HG02852 (cell line): ENCODE data around the gene YIF1A.
"Not testable (repeated sequence)": the region's sequence is repeated elsewhere in the genome, so short reads cannot be mapped to it uniquely, and the experiment has no call there.

Source experiments
- ATAC-seq: cut with Tn5 transposase; IDR thresholded peaks from one replicate; pipeline ENCODE4 v1.9.1; 2021; ENCODE audit warnings: mild to moderate bottlenecking, moderate library complexity; ENCODE audit not compliant: unreplicated experiment

The YIF1A gene

DNA sequence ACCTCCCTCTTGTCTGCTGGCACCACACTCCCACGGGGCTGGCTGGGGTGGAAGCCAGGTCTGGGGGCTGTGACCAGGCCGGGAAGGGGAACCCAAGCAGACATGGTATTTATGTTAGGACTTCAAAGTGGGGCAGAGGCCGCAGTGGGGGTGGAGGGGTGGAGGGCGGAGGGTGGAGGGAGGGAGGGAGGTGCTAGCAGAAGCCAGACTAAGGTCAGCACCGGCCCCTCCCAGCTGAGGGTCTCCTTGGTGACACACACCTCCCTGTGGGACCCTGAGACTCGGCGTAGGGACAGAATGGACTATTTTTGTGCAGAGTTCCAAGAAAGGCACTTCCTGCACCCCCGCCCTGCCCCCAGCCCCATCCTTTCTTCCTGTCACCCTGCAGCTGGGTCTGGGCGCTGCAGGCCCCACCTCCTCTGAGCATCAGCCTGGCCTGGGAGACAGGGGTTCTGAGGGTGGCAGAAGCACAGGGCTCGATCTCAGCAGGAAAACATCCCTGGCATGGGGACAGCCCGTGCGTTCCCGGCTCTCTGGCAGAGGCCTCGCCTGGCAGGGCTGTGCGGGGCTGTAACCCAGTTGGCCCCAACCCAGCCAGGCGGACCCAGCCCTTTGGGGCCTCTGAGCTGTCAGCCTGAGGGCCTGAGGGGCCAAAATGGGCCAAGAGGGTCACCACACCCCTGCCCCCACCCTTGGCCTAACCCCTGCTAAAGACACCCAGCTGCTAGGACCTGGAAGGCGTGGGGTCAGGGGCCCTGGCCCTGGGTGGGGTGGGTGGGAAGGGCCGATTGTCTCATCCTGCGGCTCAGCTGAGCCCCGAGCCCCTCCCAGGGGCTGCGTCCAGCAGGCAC, 37.5 kb upstream of the YIF1A start:
- no peak for ATAC-seq

DNA sequence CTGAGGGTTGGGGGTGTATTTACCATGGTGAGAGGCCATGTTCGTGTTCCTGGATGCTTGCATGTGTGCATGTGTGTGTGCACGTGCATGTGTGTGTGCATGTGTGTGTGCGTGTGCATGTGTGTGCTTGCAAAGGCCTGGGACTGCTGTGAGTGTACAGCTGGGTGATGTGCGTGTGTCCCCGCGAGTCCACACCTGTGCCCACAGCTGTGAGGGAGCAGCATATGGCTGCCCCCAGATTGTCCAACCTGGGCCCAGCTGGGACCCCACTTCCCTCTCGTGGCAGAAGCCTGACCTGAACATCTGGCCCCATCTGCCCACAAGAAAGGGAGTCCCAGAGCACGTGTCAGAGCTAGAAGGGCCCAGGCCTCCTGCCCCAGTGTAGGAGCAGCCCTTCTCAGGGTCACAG, 36.3 kb upstream of the YIF1A start:
- no peak for ATAC-seq

- no peak for ATAC-seq
Observed at GRCh38 chr11:66324664-66325063, 35.7 kb upstream of the YIF1A start.

DNA sequence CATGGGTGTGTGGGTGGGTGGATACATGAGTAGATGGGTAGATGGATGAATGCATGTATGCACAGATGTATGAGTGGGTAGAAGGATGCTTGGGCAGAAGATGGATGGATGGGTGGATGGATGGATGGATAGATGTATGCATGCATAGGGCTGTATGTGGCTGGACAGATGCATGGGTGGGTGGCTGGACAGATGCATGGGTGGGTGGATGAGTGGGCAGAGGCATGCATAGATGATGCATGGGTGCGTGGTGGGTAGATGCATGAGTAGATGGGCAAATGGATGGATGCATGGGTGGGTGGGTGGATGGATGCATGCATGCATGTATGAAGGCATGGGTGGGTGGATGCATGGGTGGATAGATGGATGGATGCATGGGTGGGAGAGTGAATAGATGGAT, 34.7 kb upstream of the YIF1A start:
- ATAC-seq, result no peak

GRCh38 chr11:66322732-66323427, 33.9 kb upstream of the YIF1A start:
- ATAC-seq, result no peak

DNA sequence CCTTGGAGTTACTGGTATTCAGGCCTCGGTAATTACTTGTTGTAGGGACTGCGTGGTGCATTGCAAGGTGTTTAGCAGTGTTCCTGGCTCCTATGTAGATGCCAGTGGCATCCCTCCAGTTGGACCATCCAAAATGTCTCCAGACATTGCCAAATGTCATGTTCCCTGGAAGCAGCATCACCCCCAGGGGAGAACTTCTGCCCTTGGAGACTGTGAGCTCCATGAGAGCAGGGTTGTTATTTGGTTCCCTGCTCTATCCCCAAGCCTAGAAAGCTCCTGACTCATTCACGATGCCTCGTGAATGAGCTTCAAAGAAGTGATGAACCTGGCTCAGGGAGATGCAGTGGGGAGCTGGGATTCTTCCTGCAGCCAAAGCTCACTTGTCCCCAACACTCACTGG, 32.7 kb upstream of the YIF1A start:
- no peak for ATAC-seq

- ATAC-seq, result not testable (repeated sequence)
Observed at GRCh38 chr11:66320748-66321147, 31.8 kb upstream of the YIF1A start.

DNA sequence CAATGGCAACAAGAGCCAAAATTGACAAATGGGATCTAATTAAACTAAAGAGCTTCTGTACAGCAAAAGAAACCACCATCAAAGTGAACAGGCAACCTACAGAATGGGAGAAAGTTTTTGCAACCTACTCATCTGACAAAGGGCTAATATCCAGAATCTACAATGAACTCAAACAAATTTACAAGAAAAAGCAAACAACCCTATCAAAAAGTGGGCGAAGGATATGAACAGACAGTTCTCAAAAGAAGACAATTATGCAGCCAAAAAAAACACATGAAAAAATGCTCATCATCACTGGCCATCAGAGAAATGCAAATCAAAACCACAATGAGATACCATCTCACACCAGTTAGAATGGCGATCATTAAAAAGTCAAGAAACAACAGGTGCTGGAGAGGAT, 31.3 kb upstream of the YIF1A start:
- ATAC-seq, result not testable (repeated sequence)

DNA sequence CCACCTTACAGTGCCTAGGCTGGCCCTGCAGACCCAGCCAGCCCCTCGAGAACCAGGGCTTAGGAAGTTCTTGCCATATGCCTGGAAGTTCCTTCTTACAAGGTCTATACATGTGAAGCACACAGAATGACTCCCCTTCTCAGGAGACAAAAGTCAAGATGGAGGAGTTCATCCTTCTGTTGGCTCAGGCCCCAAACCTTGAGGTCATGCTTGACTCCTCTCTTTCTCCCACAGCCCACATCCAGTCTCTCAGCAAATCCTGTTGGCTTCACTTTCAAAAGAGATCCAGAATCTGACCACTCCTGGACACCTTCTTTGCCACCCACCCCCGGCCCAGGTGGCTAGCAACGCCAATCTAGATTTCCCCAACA, 29.6 kb upstream of the YIF1A start:
- no peak for ATAC-seq

GRCh38 chr11:66317723-66318599, 29.0 kb upstream of the YIF1A start:
- ATAC-seq, result no peak

DNA sequence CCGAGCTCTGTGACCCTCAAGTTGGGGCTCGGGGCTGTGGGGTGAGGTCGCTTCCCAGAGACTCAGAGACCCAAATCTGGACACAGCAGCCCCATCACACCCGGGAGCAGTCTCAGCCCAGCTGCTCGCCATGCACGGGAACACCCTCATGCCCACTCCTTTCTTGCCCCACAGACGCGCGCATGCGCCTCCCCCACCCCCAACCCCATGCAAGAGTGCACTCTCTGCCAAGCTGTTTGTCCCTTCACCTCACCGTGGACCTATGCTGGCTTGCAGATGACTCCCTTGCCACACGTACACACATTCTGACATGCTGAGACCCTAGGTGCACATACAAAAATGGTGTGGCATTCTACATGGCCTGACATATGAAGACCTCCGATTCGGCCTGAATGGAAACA, 28.4 kb upstream of the YIF1A start:
- ATAC-seq, result no peak

DNA sequence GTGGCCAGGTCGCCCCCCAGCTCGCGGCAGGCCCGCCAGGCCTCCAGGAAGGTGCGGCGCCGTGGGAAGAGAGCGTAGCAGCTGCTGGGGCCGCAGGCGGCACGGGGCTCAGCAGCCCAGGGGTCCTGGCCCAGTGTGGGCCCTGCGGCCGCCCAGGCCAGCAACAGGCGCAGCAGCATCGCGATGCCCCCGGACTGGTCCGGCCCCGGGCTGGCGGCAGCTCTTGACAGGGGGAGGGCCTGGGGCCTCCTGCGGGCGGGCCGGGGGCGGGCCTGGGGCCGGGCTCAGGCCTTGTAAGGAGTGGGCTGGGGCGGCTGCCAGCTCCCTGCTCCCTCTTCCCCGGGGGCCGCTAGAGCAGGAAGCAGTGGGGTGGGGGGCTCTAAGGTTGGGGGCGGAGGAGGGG, 27.9 kb upstream of the YIF1A start, which contains the start of gene CD248:
Gene CD248 (minus strand): TSS at position 196 of the 403 bp plus-strand sequence. CDS start 17 bp downstream, at position 179.
- no peak for ATAC-seq

- no peak for ATAC-seq
Observed at GRCh38 chr11:66315921-66316811, 27.2 kb upstream of the YIF1A start.

GRCh38 chr11:66315498-66315885, 26.5 kb upstream of the YIF1A start:
- ATAC-seq, result no peak

GRCh38 chr11:66314561-66315497, 25.9 kb upstream of the YIF1A start:
- ATAC-seq, result no peak

- no peak for ATAC-seq
Observed at GRCh38 chr11:66314186-66314501, 25.2 kb upstream of the YIF1A start.

DNA sequence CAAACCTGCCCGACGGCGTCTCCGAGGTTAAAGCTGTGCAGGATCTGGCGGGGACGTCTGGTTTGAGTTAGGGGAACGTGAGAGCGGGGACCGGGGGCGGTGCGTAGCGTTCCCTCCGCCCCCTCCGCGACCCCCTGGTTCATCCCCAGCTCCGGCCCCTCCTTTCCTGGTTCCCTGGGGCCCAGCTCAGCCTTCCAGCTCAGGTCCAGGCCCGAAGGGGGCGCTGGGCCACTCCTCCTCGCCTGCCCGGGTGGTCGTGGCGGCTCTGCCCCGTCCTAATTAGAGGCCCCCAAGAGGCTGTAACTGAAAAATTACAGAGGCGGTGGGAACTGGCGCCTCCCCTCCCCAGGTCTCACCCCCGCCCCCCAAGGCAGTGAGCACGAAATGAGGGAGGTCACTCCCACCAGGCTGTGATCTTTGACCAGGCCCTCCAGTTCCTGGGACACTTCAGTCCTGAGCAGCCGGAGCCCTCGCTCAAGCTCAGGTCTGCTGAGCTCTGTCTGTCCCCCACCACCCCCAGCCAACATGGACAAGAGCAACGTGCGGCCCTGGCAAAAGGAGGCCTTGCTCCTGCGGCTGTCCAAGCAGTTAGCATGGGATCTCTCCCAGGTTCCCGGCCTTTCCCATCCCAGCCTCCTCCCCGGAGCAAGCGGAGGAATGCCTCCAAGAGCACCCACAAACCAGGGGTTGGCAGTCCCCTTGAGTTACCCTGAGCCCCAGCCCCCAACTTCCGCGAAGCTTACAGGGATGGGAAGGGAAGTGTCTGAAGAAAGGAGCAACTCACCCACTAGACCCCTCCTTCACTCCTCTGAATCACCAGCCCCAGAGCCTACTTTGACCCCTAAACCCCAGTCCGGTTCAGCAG, 24.6 kb upstream of the YIF1A start:
- no peak for ATAC-seq

DNA sequence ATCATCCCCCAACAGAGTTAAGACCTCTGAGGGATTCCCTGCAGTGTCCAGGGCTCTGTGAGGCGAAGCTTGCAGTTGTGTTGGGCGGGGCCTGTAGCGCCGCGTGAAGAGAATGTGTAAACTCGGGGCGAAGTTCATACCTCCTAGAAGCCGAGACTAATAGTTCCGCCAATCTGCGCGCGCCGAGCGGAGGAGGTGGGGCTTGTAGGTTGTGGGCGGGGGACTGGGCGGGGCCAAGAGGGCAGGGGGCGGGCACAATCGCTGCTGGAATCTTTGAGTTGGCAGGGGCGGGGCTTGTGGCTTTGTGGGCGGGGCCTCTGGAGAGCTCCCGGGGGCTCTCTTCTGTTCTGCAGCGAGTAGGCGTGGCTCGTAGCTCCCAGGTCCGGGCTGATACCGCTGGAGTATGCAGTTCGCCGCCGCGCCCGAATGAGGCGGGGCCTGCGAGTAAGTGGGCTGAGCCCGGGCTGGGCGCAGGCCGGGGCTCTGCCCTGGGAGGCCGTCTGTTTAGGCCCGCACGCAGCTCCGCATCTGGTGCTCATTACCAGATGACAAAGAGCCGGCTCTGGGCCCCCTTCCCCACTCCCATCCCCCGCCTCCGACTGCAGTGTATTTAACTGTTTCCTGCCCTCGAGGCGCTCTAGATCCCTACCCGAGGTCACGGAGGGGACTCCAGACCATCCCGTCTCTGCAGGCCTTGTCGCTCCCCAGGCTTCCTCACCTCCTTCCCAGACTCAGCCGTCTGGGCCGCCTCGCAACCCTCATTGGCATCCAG, 23.8 kb upstream of the YIF1A start:
- ATAC-seq, result peak; percentile 52
